OCI-LY7 (cell line): Measurements from ENCODE around the gene AGR2. TPM values are rescaled to one million over a fixed set of nuclear protein-coding genes. Genes with fewer than 3 reads are reported as not detected.

Experiments used
- BruUV-seq: library from RNA; stranded (reverse); fragments of 400-500 nt; replicated peaks from 2 replicates; lab custom pipeline; 2021; lab: Mats Ljungman, UMichigan
- CTCF ChIA-PET: fragments of 300-600 bp; sonication (Branson Sonifier 250); formaldehyde crosslinking; loops from one replicate; lab custom pipeline; 2022; ENCODE audit warnings: antibody characterized with exemption; ENCODE audit not compliant: unreplicated experiment; lab: Charles Lee
- POLR2A ChIA-PET: fragments of 300-600 bp; sonication (Branson Sonifier 250); formaldehyde crosslinking; loops from one replicate; lab custom pipeline; 2022; ENCODE audit warnings: antibody characterized with exemption; lab: Charles Lee
- DNase-seq: peaks from one replicate; pipeline ENCODE4 v3.0.0-alpha.2; 2015; ENCODE audit warnings: low spot score
- H2AFZ ChIP-seq: fragments of 200-600 bp; sonication (generic), shearing (Covaris generic); 2 replicates; pipeline ENCODE4 v1.6.1; 2014; ENCODE audit warnings: mild to moderate bottlenecking, antibody characterized with exemption, low read length, moderate library complexity
- H3K27ac ChIP-seq: fragments of 200-600 bp; sonication (generic); 2 replicates; pipeline ENCODE4 v1.5.1; 2014; ENCODE audit warnings: mixed run types, low read depth, mild to moderate bottlenecking, moderate library complexity, low read length, inconsistent platforms; ENCODE audit not compliant: poor library complexity, severe bottlenecking
- H3K36me3 ChIP-seq: fragments of 200-600 bp; sonication (generic); 2 replicates; pipeline ENCODE4 v1.6.1; 2014; ENCODE audit warnings: mild to moderate bottlenecking, antibody characterized with exemption, low read length, moderate library complexity, mixed read lengths; ENCODE audit not compliant: insufficient read depth
- H3K4me1 ChIP-seq: fragments of 200-600 bp; sonication (generic); 2 replicates; pipeline ENCODE4 v1.5.1; 2014; ENCODE audit warnings: mild to moderate bottlenecking, low read length; ENCODE audit not compliant: insufficient read depth, poor library complexity, severe bottlenecking
- H3K4me2 ChIP-seq: fragments of 200-600 bp; sonication (generic); 2 replicates; pipeline ENCODE4 v1.6.1; 2014; ENCODE audit warnings: mild to moderate bottlenecking, low read length
- H3K4me3 ChIP-seq: fragments of 200-600 bp; sonication (generic); 2 replicates; pipeline ENCODE4 v1.5.1; 2014; ENCODE audit warnings: mild to moderate bottlenecking, low read depth, low read length; ENCODE audit not compliant: poor library complexity, severe bottlenecking
- H3K79me2 ChIP-seq: fragments of 200-600 bp; sonication (generic); 2 replicates; pipeline ENCODE4 v1.6.1; 2016; ENCODE audit warnings: low read depth, mild to moderate bottlenecking, low read length, moderate library complexity, mixed read lengths; ENCODE audit not compliant: insufficient read depth
- H3K9me2 ChIP-seq: fragments of 200-600 bp; sonication (generic); 2 replicates; pipeline ENCODE4 v1.6.1; 2016; ENCODE audit warnings: mild to moderate bottlenecking, low read length, mixed read lengths; ENCODE audit not compliant: insufficient read depth
- H3K9me3 ChIP-seq: fragments of 200-600 bp; sonication (generic); 2 replicates; pipeline ENCODE4 v1.6.1; 2014; ENCODE audit warnings: mild to moderate bottlenecking, mixed run types, low read length, mixed read lengths
- H4K20me1 ChIP-seq: fragments of 200-600 bp; sonication (generic); 2 replicates; pipeline ENCODE4 v1.6.1; 2014; ENCODE audit warnings: mild to moderate bottlenecking, antibody characterized with exemption, low read length, moderate library complexity, mixed read lengths; ENCODE audit not compliant: insufficient read depth
- EZH2phosphoT487 ChIP-seq: fragments of 200-600 bp; sonication (generic); IDR thresholded peaks from 2 replicates; pipeline ENCODE4 v1.6.1; 2018; ENCODE audit warnings: low read depth, borderline replicate concordance, mild to moderate bottlenecking, mixed run types, antibody characterized with exemption, low read length, moderate library complexity, mixed read lengths
- intact Hi-C: fragments of 100-400 bp; cut with micrococcal nuclease; formaldehyde crosslinking; loops from one replicate; pipeline ENCODE4 v1.10.0; 2022; ENCODE audit not compliant: unreplicated experiment
- total RNA-seq, 2 experiments: library from RNA; depleted of rRNA in 1 of 2; stranded (reverse); fragments of >200 nt in 1 of 2; shearing (Covaris generic) in 1 of 2; gene quantifications; 2 replicates each; pipeline ENCODE4 v1.2.3, GENCODE V29; 2014 to 2022
- TF ChIP-seq, protein P1 (sequence below): fragments of 200-600 bp; sonication (generic); conservative IDR thresholded peaks from 2 replicates; pipeline ENCODE4 v1.5.1; 2014; ENCODE audit warnings: mild to moderate bottlenecking, antibody characterized with exemption, low read length, moderate library complexity, mixed read lengths

The AGR2 gene
- total RNA-seq, 2 experiments from 2014 or later, result not detected

DNA sequence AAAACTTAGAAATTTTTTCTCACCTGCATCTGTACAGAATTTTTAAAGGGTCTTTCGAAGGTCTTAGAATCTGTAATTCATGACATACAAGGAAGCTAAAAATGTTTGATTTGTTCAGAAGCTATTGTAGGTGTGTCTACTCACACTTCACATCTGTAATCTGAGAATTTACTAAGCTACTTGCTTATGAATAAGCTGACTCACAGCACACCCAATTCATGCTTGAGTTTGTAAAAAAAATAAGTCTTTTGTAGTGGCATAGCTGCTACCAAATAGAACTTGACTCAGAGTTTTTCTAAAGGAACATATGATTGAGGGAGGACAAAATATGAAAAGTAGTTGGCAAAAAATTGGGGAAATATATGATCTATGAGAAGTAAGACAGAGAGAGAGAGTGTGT lies 12.7 kb upstream of the AGR2 start:
- no peaks in the 10 kb centered on the region for H4K20me1 ChIP-seq
- no peak for TF ChIP-seq EZH2phosphoT487
- TF ChIP-seq, protein P1, sequence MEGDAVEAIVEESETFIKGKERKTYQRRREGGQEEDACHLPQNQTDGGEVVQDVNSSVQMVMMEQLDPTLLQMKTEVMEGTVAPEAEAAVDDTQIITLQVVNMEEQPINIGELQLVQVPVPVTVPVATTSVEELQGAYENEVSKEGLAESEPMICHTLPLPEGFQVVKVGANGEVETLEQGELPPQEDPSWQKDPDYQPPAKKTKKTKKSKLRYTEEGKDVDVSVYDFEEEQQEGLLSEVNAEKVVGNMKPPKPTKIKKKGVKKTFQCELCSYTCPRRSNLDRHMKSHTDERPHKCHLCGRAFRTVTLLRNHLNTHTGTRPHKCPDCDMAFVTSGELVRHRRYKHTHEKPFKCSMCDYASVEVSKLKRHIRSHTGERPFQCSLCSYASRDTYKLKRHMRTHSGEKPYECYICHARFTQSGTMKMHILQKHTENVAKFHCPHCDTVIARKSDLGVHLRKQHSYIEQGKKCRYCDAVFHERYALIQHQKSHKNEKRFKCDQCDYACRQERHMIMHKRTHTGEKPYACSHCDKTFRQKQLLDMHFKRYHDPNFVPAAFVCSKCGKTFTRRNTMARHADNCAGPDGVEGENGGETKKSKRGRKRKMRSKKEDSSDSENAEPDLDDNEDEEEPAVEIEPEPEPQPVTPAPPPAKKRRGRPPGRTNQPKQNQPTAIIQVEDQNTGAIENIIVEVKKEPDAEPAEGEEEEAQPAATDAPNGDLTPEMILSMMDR, result no peak
- no TSS peak for BruUV-seq
- H3K9me2 ChIP-seq, result no peaks in the 10 kb centered on the region
- no peak for DNase-seq
- no peak overlapping the region for H3K27ac ChIP-seq
- H2AFZ ChIP-seq, result no peak overlapping the region
- H3K4me2 ChIP-seq, result no peak overlapping the region
- ChIA-PET CTCF (no interaction called here), POLR2A (interaction anchor here (0.6 to 1.2 kb wide), 4 partner anchors 9 to 802 kb away, joined by 3 to 4 read pairs (median 3); no protein-coding TSS in a partner anchor)
- H3K4me1 ChIP-seq, result no peaks in the 10 kb centered on the region
- H3K4me3 ChIP-seq, result no peak overlapping the region
- no peaks in the 10 kb centered on the region for H3K79me2 ChIP-seq
- intact Hi-C loops, result no loop called here
- no peaks in the 10 kb centered on the region for H3K36me3 ChIP-seq
- H3K9me3 ChIP-seq, result no peaks in the 10 kb centered on the region

DNA sequence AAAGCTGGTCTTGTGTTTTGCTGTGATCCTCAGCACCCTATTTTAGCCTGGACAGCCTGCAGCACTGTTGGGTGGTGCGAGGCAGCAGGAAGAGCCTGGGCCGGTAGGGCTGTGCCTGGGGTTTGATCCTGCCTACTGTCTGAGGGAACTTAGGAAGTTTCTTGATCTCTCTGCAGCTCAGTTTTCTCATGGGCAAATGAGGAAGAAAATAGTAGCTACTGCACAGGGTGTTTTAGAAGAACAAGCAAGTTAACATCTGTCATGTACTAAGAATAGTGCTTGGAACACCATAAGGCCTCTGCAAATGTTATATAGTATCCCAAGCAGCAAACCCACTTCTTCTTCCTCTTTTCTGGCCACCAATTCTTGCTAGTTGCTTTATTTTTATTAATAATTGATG lies 12.0 kb upstream of the AGR2 start:
- no peaks in the 10 kb centered on the region for H3K9me2 ChIP-seq
- TF ChIP-seq EZH2phosphoT487, result no peak
- TF ChIP-seq, protein P1, result no peak
- no peaks in the 10 kb centered on the region for H3K36me3 ChIP-seq
- H3K4me1 ChIP-seq, result no peaks in the 10 kb centered on the region
- no peak overlapping the region for H3K4me2 ChIP-seq
- no peaks in the 10 kb centered on the region for H3K79me2 ChIP-seq
- ChIA-PET CTCF (no interaction called here), POLR2A (interaction anchor here (0.6 to 1.3 kb wide), 3 partner anchors 9 to 801 kb away, joined by 3 read pairs; no protein-coding TSS in a partner anchor)
- no peaks in the 10 kb centered on the region for H3K9me3 ChIP-seq
- no peak overlapping the region for H3K27ac ChIP-seq
- no peak for DNase-seq
- no peak overlapping the region for H3K4me3 ChIP-seq
- intact Hi-C loops, result no loop called here
- H4K20me1 ChIP-seq, result no peaks in the 10 kb centered on the region
- no TSS peak for BruUV-seq
- H2AFZ ChIP-seq, result no peak overlapping the region

DNA sequence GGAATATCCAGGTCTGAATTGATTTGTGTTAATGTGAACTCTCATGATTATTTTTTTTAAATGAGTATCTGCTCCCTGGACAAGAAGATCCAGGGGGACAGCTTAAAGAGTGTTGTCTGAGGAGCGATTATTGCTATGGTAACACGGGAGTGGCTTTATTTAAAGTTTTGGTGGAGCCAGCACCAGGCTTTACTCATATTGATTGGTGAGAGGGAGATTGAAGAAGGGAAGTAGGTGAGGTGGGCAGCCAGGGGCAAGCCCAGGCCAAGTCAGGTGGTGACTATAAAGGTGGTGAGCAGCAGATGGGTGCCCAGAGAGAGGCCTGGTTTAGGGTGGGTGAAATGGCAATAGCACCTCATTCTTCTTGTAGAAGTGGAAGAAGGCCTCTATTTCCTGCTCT lies 10.2 kb upstream of the AGR2 start:
- H3K4me2 ChIP-seq, result no peak overlapping the region
- H3K9me2 ChIP-seq, result no peaks in the 10 kb centered on the region
- CTCF ChIA-PET, result no interaction called here
- H4K20me1 ChIP-seq, result no peaks in the 10 kb centered on the region
- H3K4me3 ChIP-seq, result no peak overlapping the region
- H3K79me2 ChIP-seq, result no peaks in the 10 kb centered on the region
- POLR2A ChIA-PET, result no interaction called here
- intact Hi-C loops, result no loop called here
- DNase-seq, result no peak
- BruUV-seq, result no TSS peak
- no peak overlapping the region for H3K27ac ChIP-seq
- no peaks in the 10 kb centered on the region for H3K9me3 ChIP-seq
- TF ChIP-seq, protein P1, result no peak
- TF ChIP-seq EZH2phosphoT487, result no peak
- no peaks in the 10 kb centered on the region for H3K4me1 ChIP-seq
- H3K36me3 ChIP-seq, result no peaks in the 10 kb centered on the region
- no peak overlapping the region for H2AFZ ChIP-seq
